Glutamatergic neuron (in vitro differentiated cells): ENCODE measurements around the gene RPL10A. TPM values are rescaled to one million over a fixed set of nuclear protein-coding genes. Genes with fewer than 3 reads are reported as not detected.

Source experiments
- DNase-seq: peaks from one replicate; pipeline ENCODE4 v3.0.0; 2022
- H3K27ac Mint-ChIP-seq: one replicate; pipeline ENCODE4 v1.8.0; 2020; ENCODE audit warnings: mild to moderate bottlenecking, mixed read lengths, inconsistent platforms; ENCODE audit not compliant: unreplicated experiment
- H3K27me3 Mint-ChIP-seq: one replicate; pipeline ENCODE4 v1.8.0; 2020; ENCODE audit warnings: mild to moderate bottlenecking, moderate library complexity, mixed read lengths, inconsistent platforms; ENCODE audit not compliant: unreplicated experiment
- H3K36me3 Mint-ChIP-seq: one replicate; pipeline ENCODE4 v1.8.0; 2020; ENCODE audit warnings: mild to moderate bottlenecking, mixed read lengths, inconsistent platforms; ENCODE audit not compliant: unreplicated experiment
- H3K4me1 Mint-ChIP-seq: one replicate; pipeline ENCODE4 v1.8.0; 2020; ENCODE audit warnings: mild to moderate bottlenecking, low read depth, mixed read lengths, inconsistent platforms; ENCODE audit not compliant: unreplicated experiment
- H3K4me3 Mint-ChIP-seq: one replicate; pipeline ENCODE4 v1.8.0; 2020; ENCODE audit warnings: mild to moderate bottlenecking, mixed read lengths, inconsistent platforms; ENCODE audit not compliant: unreplicated experiment
- H3K9me3 Mint-ChIP-seq: one replicate; pipeline ENCODE4 v1.8.0; 2020; ENCODE audit warnings: mild to moderate bottlenecking, moderate library complexity, mixed read lengths, inconsistent platforms; ENCODE audit not compliant: unreplicated experiment
- CTCF ChIP-seq: fragments of 200-600 bp; sonication (generic); IDR thresholded peaks from one replicate; pipeline ENCODE4 v1.5.0; 2021; ENCODE audit not compliant: partially characterized antibody, unreplicated experiment
- total RNA-seq: library from RNA; stranded (reverse); fragmentation: NEBNext Ultra II Directional; extraction: Animal tissue kit (Norgen Biotek cat#: 25700); gene quantifications from one replicate; pipeline ENCODE4 v1.2.1, GENCODE V29; 2021; ENCODE audit not compliant: unreplicated experiment

RPL10A gene
- total RNA-seq, 1 donor from 2014 or later, result 690 TPM

DNA sequence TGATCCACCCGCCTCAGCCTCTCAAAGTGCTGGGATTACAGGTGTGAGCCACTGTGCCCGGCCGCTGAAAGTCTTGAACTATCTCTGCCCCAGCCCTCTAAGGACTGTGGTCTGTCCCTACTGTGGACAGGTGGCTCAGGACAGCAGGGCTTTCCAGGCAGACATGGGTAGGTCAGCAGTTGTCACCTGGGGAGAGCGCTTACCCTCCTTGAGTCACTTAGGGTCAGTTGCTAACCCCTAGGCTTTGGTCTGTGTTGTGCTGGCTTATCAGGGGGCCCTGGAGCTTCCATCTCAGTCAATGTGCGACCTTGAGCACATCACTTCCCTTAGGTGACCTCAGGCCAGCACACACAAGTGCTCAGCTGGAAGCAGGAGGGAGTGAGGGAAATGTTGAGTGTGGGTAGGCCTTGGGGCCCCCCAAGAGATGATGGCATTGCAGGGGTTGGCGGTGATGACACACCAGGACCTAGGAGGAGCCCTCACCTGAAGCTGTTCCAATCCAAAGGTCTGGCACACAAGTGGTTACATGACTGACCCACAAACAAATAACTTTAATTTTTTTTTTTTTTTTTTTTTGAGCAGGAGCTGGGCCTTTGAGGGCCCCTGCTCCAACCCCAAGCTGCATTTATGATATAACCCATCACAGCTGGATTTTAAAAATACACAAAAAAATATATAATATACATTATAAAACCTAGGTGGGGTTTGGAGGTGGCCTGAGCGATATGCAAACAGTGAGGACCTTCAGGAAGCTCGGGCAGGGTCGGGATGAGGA lies 5.1 kb downstream of the RPL10A start:
- H3K27ac Mint-ChIP-seq, result no peak overlapping the region
- no peak overlapping the region for H3K4me3 Mint-ChIP-seq
- peaks cover 10% of the 10 kb centered on the region for H3K9me3 Mint-ChIP-seq
- no peaks in the 10 kb centered on the region for H3K36me3 Mint-ChIP-seq
- no peak for DNase-seq
- peaks cover 18% of the 10 kb centered on the region for H3K4me1 Mint-ChIP-seq
- H3K27me3 Mint-ChIP-seq, result peaks cover 7% of the 10 kb centered on the region
- TF ChIP-seq CTCF, result no peak

DNA sequence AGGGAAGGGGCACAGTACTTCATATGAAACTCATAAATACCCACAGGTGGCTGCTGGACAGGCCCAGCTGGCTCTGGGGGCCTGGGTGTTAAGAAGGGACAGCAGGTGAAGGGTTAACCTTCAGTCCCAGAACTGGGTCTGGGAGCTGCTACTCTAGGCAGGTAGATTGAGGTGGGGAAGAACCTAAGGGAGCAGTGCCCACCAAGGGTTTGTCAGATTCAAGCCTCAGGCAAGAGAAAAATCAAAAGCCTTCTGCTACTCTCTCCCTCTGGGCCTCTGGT lies 5.6 kb downstream of the RPL10A start:
- no peaks in the 10 kb centered on the region for H3K36me3 Mint-ChIP-seq
- no peak overlapping the region for H3K4me3 Mint-ChIP-seq
- DNase-seq, result no peak
- H3K27ac Mint-ChIP-seq, result no peak overlapping the region
- peaks cover 18% of the 10 kb centered on the region for H3K4me1 Mint-ChIP-seq
- no peak for TF ChIP-seq CTCF
- peaks cover 7% of the 10 kb centered on the region for H3K27me3 Mint-ChIP-seq
- H3K9me3 Mint-ChIP-seq, result peaks cover 10% of the 10 kb centered on the region

DNA sequence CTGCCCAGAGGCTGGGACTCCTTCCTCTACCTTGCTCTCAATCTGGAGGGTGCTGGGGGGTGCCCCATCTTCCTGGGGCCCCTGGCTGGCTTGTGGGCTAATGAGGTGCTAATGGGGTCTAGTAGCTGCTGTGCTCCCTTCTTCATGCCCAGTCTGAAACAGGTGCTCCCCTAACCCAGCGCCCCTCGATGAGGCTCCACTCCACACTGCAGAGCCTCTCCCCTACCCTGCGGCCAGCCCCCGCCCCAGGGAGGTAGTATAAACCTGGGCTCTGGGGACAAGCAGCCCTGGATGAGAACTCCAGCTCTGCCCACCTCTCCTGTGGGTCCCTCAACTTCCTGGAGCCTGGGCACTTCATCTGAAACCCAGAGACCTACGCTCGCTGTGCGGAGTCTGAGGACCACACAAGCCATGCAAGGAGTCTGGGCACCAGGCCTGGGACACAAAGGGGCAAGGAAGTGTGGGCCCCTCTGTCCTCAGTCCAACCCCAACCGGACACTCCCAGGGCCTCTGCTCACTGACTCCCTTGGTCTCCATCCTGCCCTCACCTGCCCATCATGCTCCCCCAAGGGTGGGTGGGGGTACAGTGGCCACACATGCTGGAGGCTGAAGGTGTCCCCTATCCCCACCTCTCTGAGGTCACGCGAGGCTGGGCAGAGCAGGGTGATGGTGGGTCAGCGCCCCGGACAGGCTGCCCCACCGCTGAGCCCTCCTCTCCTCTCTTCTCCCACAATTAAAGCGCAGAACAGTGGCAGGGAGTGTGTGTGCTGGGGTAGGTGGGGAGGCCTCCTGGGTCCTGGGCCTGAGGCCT lies 6.1 kb downstream of the RPL10A start:
- peak overlapping the region; percentile 43 for H3K27ac Mint-ChIP-seq

DNA sequence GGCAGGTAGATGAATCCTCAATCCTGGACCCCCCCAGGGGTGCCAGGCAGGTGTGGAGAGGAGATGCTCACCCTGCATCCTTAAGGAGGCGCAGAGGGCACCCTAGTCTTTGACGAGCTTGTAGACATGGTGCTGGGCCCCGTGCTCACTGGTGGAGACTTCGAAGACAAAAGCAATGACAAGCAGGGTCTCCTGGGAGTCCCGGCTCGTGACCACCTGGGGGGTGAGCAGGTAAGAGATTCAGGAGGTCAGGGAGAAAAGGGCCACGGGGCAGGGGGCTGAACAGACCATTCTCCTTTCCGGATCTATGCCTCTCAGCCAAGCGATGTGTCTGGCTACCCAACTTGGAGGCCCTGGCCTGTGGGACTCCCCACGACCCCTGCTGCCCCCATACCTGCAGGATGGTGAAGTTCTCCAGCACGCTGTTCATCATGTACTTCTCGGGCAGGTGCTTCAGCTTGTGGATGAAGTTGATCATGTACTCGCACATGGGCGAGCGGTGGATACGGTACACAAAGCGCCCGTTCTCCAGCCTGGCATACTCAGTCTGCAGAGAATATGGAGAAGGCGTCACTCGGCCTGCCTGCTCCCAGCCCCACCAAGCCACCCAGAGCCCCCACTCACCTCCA lies 6.9 kb downstream of the RPL10A start:
- H3K4me1 Mint-ChIP-seq, result peaks cover 10% of the 10 kb centered on the region
- H3K4me3 Mint-ChIP-seq, result no peak overlapping the region
- H3K27me3 Mint-ChIP-seq, result peaks cover 4% of the 10 kb centered on the region
- no peak for TF ChIP-seq CTCF
- peaks cover 2% of the 10 kb centered on the region for H3K9me3 Mint-ChIP-seq
- no peak overlapping the region for H3K27ac Mint-ChIP-seq
- H3K36me3 Mint-ChIP-seq, result no peaks in the 10 kb centered on the region
- no peak for DNase-seq

More for the DNA sequence above, 6.1 kb downstream of the RPL10A start:
- peaks cover 9% of the 10 kb centered on the region for H3K9me3 Mint-ChIP-seq
- peaks cover 17% of the 10 kb centered on the region for H3K4me1 Mint-ChIP-seq
- no peak for TF ChIP-seq CTCF
- H3K4me3 Mint-ChIP-seq, result no peak overlapping the region
- H3K27me3 Mint-ChIP-seq, result peaks cover 6% of the 10 kb centered on the region
- H3K36me3 Mint-ChIP-seq, result no peaks in the 10 kb centered on the region
- no peak for DNase-seq

DNA sequence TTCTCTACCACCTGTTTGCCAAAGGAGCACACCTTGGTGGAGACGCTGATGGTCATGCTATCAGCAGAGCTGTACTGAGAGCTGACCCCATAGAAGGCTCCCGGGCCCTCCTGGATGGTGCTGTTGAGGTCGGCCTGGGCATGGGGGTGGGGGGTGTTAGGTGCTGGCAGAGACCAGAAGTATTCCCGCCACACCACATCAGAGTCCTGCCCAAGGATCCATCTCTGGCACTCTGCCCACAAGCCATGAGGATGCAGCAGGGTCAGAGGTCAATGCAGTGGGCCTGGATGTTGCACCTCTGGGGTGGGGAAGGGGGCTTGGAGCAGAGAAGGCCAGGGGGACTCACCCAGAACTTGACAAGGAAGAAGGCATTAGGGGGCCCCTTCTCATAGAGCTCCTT lies 7.4 kb downstream of the RPL10A start:
- no peak for TF ChIP-seq CTCF
- DNase-seq, result no peak
- Mint-ChIP-seq H3K36me3 (no peaks in the 10 kb centered on the region), H3K27ac (no peak overlapping the region), H3K4me3 (no peak overlapping the region), H3K4me1 (peaks cover 6% of the 10 kb centered on the region), H3K27me3 (peaks cover 4% of the 10 kb centered on the region), H3K9me3 (peaks cover 2% of the 10 kb centered on the region)
